Cardiac muscle cell (in vitro differentiated cells and primary cell): ENCODE data around the gene TNFSF9. TPM values are rescaled to one million over a fixed set of nuclear protein-coding genes. Genes with fewer than 3 reads are reported as not detected.
"Not testable (repeated sequence)": the region's sequence is repeated elsewhere in the genome, so short reads cannot be mapped to it uniquely, and the experiment has no call there.

Experiments
- DNase-seq, 2 donors: peaks; one replicate each; pipeline versions ENCODE4 v3.0.0 to v3.0.0-alpha.2; 2010 to 2017; ENCODE audit warnings: low read depth in 1 of 2, low spot score in 1 of 2
- H3K27ac ChIP-seq: fragments of 200-600 bp; sonication (generic); 2 replicates; pipeline ENCODE4 v1.5.1; 2016
- H3K27me3 ChIP-seq: fragments of 200-600 bp; sonication (generic); 2 replicates; pipeline ENCODE4 v1.6.0; 2016; ENCODE audit warnings: control low read depth
- H3K36me3 ChIP-seq: fragments of 200-600 bp; sonication (generic); 2 replicates; pipeline ENCODE4 v1.5.1; 2016; ENCODE audit warnings: control low read depth
- H3K4me1 ChIP-seq: fragments of 200-600 bp; sonication (generic); 2 replicates; pipeline ENCODE4 v1.8.1; 2017; ENCODE audit warnings: low read depth, mild to moderate bottlenecking, mixed run types
- H3K4me3 ChIP-seq: fragments of 200-600 bp; sonication (generic); 2 replicates; pipeline ENCODE4 v1.5.1; 2016; ENCODE audit warnings: mild to moderate bottlenecking
- H3K9me3 ChIP-seq: fragments of 200-600 bp; sonication (generic); 2 replicates; pipeline ENCODE4 v1.5.1; 2017; ENCODE audit warnings: low read depth, mild to moderate bottlenecking, control low read depth
- polyA plus RNA-seq: library from polyadenylated mRNA; unstranded; fragments of >200 nt; fragmentation: Nextera tagmentation; extraction: Ambion mirVana; gene quantifications from 2 replicates; pipeline ENCODE4 v1.2.1, GENCODE V29; 2016
- total RNA-seq: library from RNA; depleted of rRNA; stranded (reverse); fragments of >200 nt; gene quantifications from 2 replicates; pipeline ENCODE4 v1.2.3, GENCODE V29; 2016
- TF ChIP-seq, protein P1 (sequence below): IDR thresholded peaks from 2 replicates; pipeline ENCODE4 v1.5.1; 2012; ENCODE audit warnings: low read depth, mild to moderate bottlenecking, low read length

TNFSF9 gene
- total and polyA plus RNA-seq, 2 experiments from 2014 or later, result 1.3 to 1.5 TPM

DNA sequence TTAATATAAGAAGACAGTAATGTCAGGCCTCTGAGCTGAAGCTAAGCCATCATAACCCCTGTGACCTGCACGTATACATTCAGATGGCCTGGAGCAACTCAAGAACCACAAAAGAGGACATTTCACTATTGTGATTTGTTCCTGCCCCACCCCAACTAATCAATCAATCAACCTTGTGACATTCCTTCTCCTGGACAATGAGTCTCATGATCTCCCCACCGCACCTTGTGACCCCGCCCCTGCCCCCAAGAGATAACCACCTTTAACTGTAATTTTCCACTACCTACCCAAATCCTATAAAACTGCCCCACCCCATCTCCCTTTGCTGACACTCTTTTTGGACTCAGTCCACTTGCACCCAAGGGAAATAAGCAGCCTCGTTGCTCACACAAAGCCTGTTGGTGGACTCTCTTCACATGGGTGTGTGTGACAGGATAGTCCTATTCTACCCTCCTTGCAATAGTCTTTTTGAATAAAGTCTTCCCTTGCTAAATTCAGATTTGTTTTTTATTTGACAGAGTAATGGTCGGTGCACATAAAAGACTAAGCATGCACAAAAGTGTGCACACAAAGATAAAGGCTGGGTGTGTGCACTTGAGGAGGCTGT is 46.1 kb downstream of the TNFSF9 start:
- Histone ChIP-seq H3K36me3 (no peaks in the 10 kb centered on the region), H3K9me3 (no peaks in the 10 kb centered on the region), H3K27ac (no peak overlapping the region), H3K27me3 (no peaks in the 10 kb centered on the region), H3K4me1 (no peaks in the 10 kb centered on the region), H3K4me3 (no peak overlapping the region)
- TF ChIP-seq, protein P1, sequence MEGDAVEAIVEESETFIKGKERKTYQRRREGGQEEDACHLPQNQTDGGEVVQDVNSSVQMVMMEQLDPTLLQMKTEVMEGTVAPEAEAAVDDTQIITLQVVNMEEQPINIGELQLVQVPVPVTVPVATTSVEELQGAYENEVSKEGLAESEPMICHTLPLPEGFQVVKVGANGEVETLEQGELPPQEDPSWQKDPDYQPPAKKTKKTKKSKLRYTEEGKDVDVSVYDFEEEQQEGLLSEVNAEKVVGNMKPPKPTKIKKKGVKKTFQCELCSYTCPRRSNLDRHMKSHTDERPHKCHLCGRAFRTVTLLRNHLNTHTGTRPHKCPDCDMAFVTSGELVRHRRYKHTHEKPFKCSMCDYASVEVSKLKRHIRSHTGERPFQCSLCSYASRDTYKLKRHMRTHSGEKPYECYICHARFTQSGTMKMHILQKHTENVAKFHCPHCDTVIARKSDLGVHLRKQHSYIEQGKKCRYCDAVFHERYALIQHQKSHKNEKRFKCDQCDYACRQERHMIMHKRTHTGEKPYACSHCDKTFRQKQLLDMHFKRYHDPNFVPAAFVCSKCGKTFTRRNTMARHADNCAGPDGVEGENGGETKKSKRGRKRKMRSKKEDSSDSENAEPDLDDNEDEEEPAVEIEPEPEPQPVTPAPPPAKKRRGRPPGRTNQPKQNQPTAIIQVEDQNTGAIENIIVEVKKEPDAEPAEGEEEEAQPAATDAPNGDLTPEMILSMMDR, result no peak
- no peak for DNase-seq

DNA sequence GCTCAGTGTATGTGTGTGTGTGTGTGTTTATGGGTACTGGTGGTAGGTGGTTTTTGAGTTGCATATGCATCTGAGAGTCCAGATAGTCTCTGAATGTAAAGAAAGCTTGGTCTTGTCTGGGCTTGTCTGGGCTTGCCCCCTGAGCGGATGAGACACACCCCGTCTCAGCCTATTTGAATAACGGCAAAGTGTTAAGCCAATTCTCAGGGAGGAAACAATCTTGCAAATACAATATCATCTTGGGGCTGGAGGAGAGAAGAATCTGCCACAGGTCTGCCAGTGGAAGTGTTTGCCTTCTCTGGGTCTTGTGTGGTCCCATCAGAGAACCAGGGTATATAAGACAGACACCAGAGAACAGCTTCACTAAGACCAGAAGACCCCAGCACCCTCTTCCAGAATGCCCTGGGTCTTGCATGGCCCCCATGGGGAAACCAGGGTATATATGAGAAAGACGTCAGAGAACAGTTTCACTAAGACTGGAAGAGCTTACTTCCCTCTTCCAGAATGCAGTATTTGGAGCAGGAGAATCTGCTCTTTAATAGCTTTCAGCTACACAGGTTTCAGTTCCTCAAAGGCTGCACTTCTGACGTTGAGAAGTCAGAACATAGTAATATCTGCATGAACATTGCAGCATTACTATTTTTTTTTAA is 46.8 kb downstream of the TNFSF9 start:
- Histone ChIP-seq H3K36me3 (no peaks in the 10 kb centered on the region), H3K9me3 (no peaks in the 10 kb centered on the region), H3K4me1 (no peaks in the 10 kb centered on the region), H3K27me3 (no peaks in the 10 kb centered on the region), H3K4me3 (no peak overlapping the region), H3K27ac (no peak overlapping the region)
- DNase-seq, result no peak
- TF ChIP-seq, protein P1, result no peak

DNA sequence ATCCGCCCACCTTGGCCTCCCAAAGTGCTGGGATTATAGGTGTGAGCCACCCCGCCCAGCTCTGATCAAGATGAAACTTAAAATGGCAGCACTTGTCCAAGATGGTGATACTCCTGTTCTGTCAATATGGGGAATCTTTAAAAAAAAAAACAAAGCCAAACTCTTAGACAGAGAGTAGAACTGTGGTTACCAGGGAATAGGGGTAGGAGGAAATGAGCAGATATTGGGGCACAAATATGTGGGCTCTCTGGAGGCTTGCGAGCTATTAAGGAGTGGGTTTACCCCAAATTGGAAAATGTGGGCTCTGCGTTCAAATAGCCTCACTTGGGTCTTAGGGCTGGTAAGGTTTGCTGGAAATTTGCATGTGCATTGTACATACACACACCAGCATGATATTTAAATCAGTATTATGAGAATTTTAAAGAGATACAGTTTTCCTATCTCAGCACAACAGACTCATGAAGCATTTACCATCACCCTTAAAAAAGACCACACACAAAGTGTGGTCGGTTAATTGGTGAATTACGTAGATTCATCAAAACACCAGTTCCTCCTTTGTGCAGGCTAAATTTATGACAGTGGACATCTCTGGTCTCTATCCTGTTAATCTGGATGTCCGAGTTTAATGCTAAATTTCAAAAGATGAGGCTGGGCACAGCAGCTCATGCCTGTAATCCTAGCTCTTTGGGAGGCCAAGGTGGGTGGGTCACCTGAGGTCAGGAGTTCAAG is 48.8 kb downstream of the TNFSF9 start:
- TF ChIP-seq, protein P1, result no peak
- Histone ChIP-seq H3K4me1 (no peaks in the 10 kb centered on the region), H3K4me3 (no peak overlapping the region), H3K27ac (no peak overlapping the region), H3K27me3 (no peaks in the 10 kb centered on the region), H3K36me3 (no peaks in the 10 kb centered on the region), H3K9me3 (no peaks in the 10 kb centered on the region)
- DNase-seq, result no peak

DNA sequence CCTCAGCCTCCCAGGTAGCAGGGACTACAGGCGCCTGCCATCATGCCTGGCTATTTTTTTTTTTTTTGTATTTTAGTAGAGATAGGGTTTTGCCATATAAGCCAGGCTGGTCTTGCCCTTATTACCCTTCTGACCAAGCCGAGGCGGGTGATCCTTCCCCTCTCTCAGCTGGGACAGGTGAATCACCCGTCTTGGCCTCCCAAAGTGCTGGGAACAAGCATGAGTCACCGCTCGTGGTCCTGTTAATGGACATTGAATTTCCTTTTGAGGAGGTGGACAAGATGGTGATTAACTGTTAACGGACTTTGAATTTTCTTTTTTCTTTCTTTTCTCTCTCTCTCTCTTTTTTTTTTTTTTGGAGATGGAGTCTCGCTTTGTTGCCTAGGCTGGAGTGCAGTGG is 49.5 kb downstream of the TNFSF9 start:
- H3K4me1 ChIP-seq, result no peaks in the 10 kb centered on the region
- no peaks in the 10 kb centered on the region for H3K36me3 ChIP-seq

DNA sequence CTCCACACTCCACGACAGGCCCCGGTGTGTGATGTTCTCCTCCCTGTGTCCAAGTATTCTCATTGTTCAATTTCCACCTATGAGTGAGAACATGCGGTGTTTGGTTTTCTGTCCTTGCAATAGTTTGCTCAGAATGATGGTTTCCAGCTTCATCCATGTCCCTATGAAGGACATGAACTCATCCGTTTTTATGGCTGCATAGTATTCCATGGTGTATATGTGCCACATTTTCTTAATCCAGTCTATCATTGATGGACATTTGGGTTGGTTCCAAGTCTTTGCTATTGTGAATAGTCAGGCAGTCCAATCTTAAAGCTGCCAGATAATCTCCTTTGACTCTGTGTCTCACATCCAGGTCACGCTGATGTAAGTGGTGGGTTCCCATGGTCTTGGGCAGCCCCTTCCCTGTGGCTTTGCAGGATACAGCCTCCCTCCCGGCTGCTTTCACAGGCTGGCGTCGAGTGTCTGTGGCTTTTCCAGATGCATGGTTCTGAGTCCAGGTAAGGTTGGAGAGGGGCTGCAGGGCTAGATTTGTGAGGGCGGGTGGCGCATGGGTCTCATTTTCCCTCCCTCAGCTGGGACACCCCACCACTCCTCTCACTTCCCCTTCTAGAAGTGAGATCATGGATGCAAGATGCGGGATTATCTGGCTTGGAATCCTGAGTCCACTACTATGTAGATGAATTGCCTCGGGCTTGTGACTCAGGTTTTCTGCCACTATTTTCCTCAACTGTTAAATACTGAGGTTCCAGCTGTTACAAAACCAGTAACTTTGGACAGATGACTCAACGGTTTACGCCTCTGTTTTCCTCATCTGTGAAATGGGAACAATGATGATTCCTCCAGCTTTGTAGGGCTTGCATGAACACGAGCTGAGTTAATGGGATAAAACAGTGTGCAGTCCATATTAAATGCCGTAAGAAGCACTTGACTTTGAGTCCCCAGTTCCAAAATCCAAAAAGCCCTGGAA is 52.0 kb downstream of the TNFSF9 start:
- H3K27me3 ChIP-seq, result peaks cover 27% of the 10 kb centered on the region
- not testable (repeated sequence) for H3K9me3 ChIP-seq, H3K4me3 ChIP-seq, H3K36me3 ChIP-seq, H3K4me1 ChIP-seq, DNase-seq, H3K27ac ChIP-seq

More for the DNA sequence above, 49.5 kb downstream of the TNFSF9 start:
- TF ChIP-seq, protein P1, result no peak
- peak in 1 of 2 donors; percentile 27 for DNase-seq
- Histone ChIP-seq H3K27ac (no peak overlapping the region), H3K9me3 (no peaks in the 10 kb centered on the region), H3K4me3 (no peak overlapping the region), H3K27me3 (peaks cover 2% of the 10 kb centered on the region)

Other genes starting within 250 kb of the TNFSF9 start
- gene ACER1, start 197.4 kb upstream of the TNFSF9 start, total RNA-seq, result not detected in 2 replicates
- not detected in 2 replicates for gene ACER1, start 197.4 kb upstream of the TNFSF9 start, polyA plus RNA-seq
- gene CLPP, start 169.5 kb upstream of the TNFSF9 start, total RNA-seq, result 98.0 and 141 TPM in 2 replicates
- gene CLPP, start 169.5 kb upstream of the TNFSF9 start, polyA plus RNA-seq, result 122 and 124 TPM in 2 replicates
- 171 and 266 TPM in 2 replicates for gene ALKBH7, start 158.2 kb upstream of the TNFSF9 start, total RNA-seq
- 126 and 153 TPM in 2 replicates for gene ALKBH7, start 158.2 kb upstream of the TNFSF9 start, polyA plus RNA-seq
- gene PSPN, start 155.1 kb upstream of the TNFSF9 start, total RNA-seq, result 1.9 and 3.0 TPM in 2 replicates
- 2.7 and 3.0 TPM in 2 replicates for gene PSPN, start 155.1 kb upstream of the TNFSF9 start, polyA plus RNA-seq
- gene GTF2F1, start 137.9 kb upstream of the TNFSF9 start, total RNA-seq, result 81.3 and 96.7 TPM in 2 replicates
- 37.7 and 43.0 TPM in 2 replicates for gene GTF2F1, start 137.9 kb upstream of the TNFSF9 start, polyA plus RNA-seq
- gene KHSRP, start 106.2 kb upstream of the TNFSF9 start, total RNA-seq, result 237 and 320 TPM in 2 replicates
- gene KHSRP, start 106.2 kb upstream of the TNFSF9 start, polyA plus RNA-seq, result 262 and 350 TPM in 2 replicates
- gene SLC25A41, start 97.3 kb upstream of the TNFSF9 start, total RNA-seq, result 1.0 and 1.9 TPM in 2 replicates
- gene SLC25A41, start 97.3 kb upstream of the TNFSF9 start, polyA plus RNA-seq, result 0.96 and 1.7 TPM in 2 replicates
- gene SLC25A23, start 71.2 kb upstream of the TNFSF9 start, total RNA-seq, result 157 and 207 TPM in 2 replicates
- gene SLC25A23, start 71.2 kb upstream of the TNFSF9 start, polyA plus RNA-seq, result 125 and 143 TPM in 2 replicates
- 0.99 and 2.9 TPM in 2 replicates for gene CRB3, start 66.8 kb upstream of the TNFSF9 start, total RNA-seq
- 1.1 and 2.6 TPM in 2 replicates for gene CRB3, start 66.8 kb upstream of the TNFSF9 start, polyA plus RNA-seq
- 0.18 and 4.9 TPM in 2 replicates for gene DENND1C, start 49.2 kb upstream of the TNFSF9 start, total RNA-seq
- gene DENND1C, start 49.2 kb upstream of the TNFSF9 start, polyA plus RNA-seq, result 1.8 and 10.4 TPM in 2 replicates
- gene TUBB4A, start 28.7 kb upstream of the TNFSF9 start, total RNA-seq, result 10.5 and 18.2 TPM in 2 replicates
- gene TUBB4A, start 28.7 kb upstream of the TNFSF9 start, polyA plus RNA-seq, result 21.6 and 41.3 TPM in 2 replicates
- gene CD70, start 60.1 kb downstream of the TNFSF9 start, total RNA-seq, result not detected in 2 replicates
- 0.91 TPM in 1 of 2 replicates, not detected in the other for gene CD70, start 60.1 kb downstream of the TNFSF9 start, polyA plus RNA-seq
- gene TNFSF14, start 139.1 kb downstream of the TNFSF9 start, total RNA-seq, result not detected in 2 replicates
- gene TNFSF14, start 139.1 kb downstream of the TNFSF9 start, polyA plus RNA-seq, result not detected in 2 replicates
- gene C3, start 189.6 kb downstream of the TNFSF9 start, total RNA-seq, result 0.11 and 0.39 TPM in 2 replicates
- gene C3, start 189.6 kb downstream of the TNFSF9 start, polyA plus RNA-seq, result 1.6 TPM in 1 of 2 replicates, not detected in the other
- gene GPR108, start 206.6 kb downstream of the TNFSF9 start, total RNA-seq, result 91.3 and 132 TPM in 2 replicates
- gene GPR108, start 206.6 kb downstream of the TNFSF9 start, polyA plus RNA-seq, result 113 and 123 TPM in 2 replicates
- 60.4 and 67.8 TPM in 2 replicates for gene TRIP10, start 208.7 kb downstream of the TNFSF9 start, total RNA-seq
- gene TRIP10, start 208.7 kb downstream of the TNFSF9 start, polyA plus RNA-seq, result 54.1 and 72.1 TPM in 2 replicates
- 0.39 and 1.6 TPM in 2 replicates for gene SH2D3A, start 236.4 kb downstream of the TNFSF9 start, total RNA-seq
- 1.7 and 2.0 TPM in 2 replicates for gene SH2D3A, start 236.4 kb downstream of the TNFSF9 start, polyA plus RNA-seq
- not detected in 2 replicates for gene VAV1, start 241.7 kb downstream of the TNFSF9 start, total RNA-seq
- gene VAV1, start 241.7 kb downstream of the TNFSF9 start, polyA plus RNA-seq, result not detected in 2 replicates